Inflammatory macrophage (primary cell): ENCODE measurements around the gene TXNIP.

Experiments
- DNase-seq, 2 donors: peaks; one replicate each; pipeline ENCODE4 v3.0.0-alpha.2; 2020 to 2022

TXNIP gene

GRCh38 chr1:145985502-145986439 is 10.6 kb downstream of the TXNIP start:
- peak; percentile 78 to 79 for DNase-seq

- DNase-seq = no peak
Measured at GRCh38 chr1:145985129-145985501, 11.3 kb downstream of the TXNIP start.

- peak in 1 of 2 donors; percentile 29 for DNase-seq
Measured at GRCh38 chr1:145983960-145984830, 12.2 kb downstream of the TXNIP start.

GRCh38 chr1:145983206-145983675 is 13.1 kb downstream of the TXNIP start:
- DNase-seq = peak in 1 of 2 donors; percentile 48

GRCh38 chr1:145982010-145982723 is 14.2 kb downstream of the TXNIP start:
- DNase-seq = peak in 1 of 2 donors; percentile 2

GRCh38 chr1:145980457-145980994 is 15.9 kb downstream of the TXNIP start:
- peak in 1 of 2 donors; percentile 2 for DNase-seq

GRCh38 chr1:145979746-145980456 is 16.5 kb downstream of the TXNIP start:
- peak in 1 of 2 donors; percentile 66 for DNase-seq

GRCh38 chr1:145978854-145979745 is 17.3 kb downstream of the TXNIP start:
- DNase-seq = peak; percentile 100

- peak in 1 of 2 donors; percentile 7 for DNase-seq
Measured at GRCh38 chr1:145978471-145978853, 17.9 kb downstream of the TXNIP start.

GRCh38 chr1:145977486-145978470 is 18.6 kb downstream of the TXNIP start:
- peak; percentile 73 to 75 for DNase-seq

GRCh38 chr1:145977016-145977415 is 19.4 kb downstream of the TXNIP start:
- DNase-seq = no peak

GRCh38 chr1:145975216-145975615 is 21.2 kb downstream of the TXNIP start:
- no peak for DNase-seq

GRCh38 chr1:145974721-145975120 is 21.7 kb downstream of the TXNIP start:
- no peak for DNase-seq

GRCh38 chr1:145972580-145972979 is 23.8 kb downstream of the TXNIP start:
- DNase-seq = peak in 1 of 2 donors; percentile 2

GRCh38 chr1:145967288-145967687 is 29.1 kb downstream of the TXNIP start:
- peak in 1 of 2 donors; percentile 1 for DNase-seq

GRCh38 chr1:145965119-145965744 is 31.1 kb downstream of the TXNIP start:
- peak in 1 of 2 donors; percentile 0 for DNase-seq

GRCh38 chr1:145964328-145965118 is 31.9 kb downstream of the TXNIP start, which contains the start of the genes ANKRD34A and POLR3GL:
Gene ANKRD34A, minus strand, starts transcription at chr1:145964575. Its CDS starts 2,816 bp downstream, at chr1:145961759.
Gene POLR3GL, plus strand, starts transcription at chr1:145964690. Its CDS starts 10,176 bp downstream, at chr1:145974866.
- peak; percentile 94 to 95 for DNase-seq
